Non-pigmented ciliary epithelial cell (primary cell): ENCODE results near the gene NANOS3.
"Not testable (repeated sequence)": the region's sequence is repeated elsewhere in the genome, so short reads cannot be mapped to it uniquely, and the experiment has no call there.

Experiments used
- DNase-seq: peaks from one replicate; pipeline ENCODE4 v3.0.0-alpha.2; 2010; ENCODE audit warnings: low read depth

NANOS3 gene

GRCh38 chr19:13920940-13921747, 44.2 kb downstream of the NANOS3 start:
- no peak for DNase-seq

GRCh38 chr19:13922118-13922517, 45.2 kb downstream of the NANOS3 start:
- DNase-seq: not testable (repeated sequence)

- no peak for DNase-seq
Observed at GRCh38 chr19:13923194-13923987, 46.5 kb downstream of the NANOS3 start.

GRCh38 chr19:13926010-13926409, 49.1 kb downstream of the NANOS3 start:
- no peak for DNase-seq

- no peak for DNase-seq
Observed at GRCh38 chr19:13926715-13927114, 49.8 kb downstream of the NANOS3 start.

- no peak for DNase-seq
Observed at GRCh38 chr19:13929340-13929739, 52.4 kb downstream of the NANOS3 start.

- no peak for DNase-seq
Observed at GRCh38 chr19:13929956-13930355, 53.0 kb downstream of the NANOS3 start.
